ENCODE data around the gene IL17REL.

IL17REL gene

DNA sequence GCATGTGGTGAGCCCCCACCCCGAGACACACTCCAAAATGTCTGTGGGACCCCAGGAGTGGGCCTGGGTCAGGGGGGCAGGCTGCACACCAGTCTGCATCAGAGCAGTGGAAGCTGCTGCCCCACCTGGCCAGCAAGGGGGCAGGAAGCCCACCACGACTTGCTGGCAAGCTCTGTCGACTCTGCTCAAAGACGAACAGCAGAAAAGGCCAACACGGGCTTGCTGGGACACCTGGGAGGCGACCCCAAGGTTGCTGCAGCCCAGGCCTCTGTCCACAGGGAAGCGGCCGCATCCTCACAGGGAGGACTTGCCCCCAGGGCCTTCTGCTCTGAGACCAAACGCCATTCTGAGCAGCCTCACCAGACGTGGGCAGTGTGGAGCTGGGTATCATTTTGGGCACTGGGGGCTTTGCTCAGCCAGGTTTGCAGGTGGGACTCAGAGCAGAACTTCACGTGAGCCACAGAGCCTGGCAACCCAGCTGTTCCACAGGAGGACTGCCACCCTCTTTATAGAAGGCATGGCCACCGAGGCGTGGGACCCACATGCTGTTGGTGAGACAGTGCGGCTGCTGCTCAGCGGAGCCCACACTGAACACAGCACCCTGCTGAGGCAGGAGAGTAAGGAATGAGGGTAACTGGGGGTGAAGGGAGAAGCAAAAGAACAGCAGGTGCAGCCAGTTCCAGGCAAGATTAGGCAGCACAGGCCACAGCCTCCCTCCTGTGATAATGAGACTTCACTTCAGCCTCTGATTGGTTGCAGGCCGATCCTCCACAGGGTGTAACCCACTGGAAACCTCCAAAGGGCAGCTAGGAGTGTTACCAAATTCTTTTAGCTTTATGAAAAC, 11.0 kb downstream of the IL17REL start:
- DNase-seq = no peak

DNA sequence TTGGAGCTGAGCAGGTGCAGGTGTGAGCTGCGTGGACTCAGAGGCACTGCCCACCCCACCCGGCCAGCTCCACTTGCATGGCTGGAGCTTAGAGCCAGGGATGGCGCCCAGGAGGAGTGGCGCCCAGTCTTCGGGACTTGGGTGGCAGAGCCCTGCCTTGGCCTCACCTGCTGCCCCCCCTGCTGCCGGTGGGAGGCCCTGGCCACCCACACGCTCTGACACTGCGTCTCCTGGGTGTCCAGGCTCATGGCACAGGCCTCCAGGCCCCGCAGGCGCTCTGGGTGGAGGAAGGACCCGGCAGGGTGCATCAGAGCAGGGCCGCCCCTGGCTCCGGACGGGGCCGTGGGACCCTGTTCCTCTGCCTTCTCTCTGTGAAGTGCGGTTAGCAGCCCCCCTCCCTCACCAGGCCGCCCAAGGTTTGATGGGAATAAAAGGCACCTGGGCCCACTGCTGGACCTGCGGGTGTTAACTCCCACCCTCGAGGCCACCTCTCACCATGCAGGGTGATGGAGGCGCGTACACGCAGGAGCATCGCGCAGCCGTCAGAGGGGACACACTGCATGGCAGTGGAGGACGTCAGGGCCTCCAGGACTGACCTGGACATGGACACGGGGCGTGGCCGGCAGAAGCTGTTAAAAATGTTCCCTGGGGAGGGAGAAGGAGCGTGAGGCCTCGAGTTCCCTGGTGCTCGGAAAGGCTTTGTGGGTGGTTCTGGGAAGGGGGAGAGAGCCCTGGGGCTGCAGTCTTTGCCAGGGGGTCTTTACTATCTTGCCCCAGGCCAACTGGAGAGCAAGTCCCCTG, 11.8 kb downstream of the IL17REL start:
- DNase-seq = no peak

DNA sequence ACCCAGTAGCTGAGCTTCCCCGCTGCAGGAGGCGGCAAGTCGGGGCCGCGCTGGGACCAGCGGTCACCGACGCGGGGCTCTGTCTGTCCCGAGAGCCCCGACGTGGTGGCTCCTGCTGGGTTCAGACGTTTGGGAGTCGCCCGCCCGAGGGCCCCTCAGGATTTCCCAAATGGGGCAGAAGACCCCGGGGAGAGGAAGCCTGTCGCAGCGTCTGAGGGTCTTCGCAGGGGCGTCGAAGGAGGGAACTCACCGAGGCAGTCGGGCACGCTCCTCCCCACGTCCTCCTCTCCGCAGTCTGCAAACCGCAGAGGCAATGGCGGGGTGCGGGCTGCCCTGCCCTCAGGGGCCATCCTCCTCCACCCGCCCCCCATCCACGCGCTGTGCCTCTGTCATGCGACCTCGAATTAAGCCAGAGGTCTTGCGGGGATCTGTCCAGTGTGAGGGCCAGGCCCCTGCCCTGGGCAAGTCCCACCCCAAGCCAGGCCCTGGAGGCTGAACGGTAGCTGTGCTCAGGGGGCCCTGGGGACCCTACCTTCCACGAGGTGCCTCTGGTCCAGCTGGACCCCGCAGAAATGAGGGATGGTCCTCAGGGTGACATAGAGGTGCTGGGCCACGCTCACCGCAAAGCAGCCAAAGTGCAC, 12.5 kb downstream of the IL17REL start:
- DNase-seq = peak in 1 of 2 experiments; percentile 45

- peak; percentile 41 to 46 for DNase-seq
Measured at GRCh38 chr22:49999063-49999945, 13.3 kb downstream of the IL17REL start.

GRCh38 chr22:49998718-49999062, 13.9 kb downstream of the IL17REL start:
- peak in 1 of 2 experiments; percentile 16 for DNase-seq

DNA sequence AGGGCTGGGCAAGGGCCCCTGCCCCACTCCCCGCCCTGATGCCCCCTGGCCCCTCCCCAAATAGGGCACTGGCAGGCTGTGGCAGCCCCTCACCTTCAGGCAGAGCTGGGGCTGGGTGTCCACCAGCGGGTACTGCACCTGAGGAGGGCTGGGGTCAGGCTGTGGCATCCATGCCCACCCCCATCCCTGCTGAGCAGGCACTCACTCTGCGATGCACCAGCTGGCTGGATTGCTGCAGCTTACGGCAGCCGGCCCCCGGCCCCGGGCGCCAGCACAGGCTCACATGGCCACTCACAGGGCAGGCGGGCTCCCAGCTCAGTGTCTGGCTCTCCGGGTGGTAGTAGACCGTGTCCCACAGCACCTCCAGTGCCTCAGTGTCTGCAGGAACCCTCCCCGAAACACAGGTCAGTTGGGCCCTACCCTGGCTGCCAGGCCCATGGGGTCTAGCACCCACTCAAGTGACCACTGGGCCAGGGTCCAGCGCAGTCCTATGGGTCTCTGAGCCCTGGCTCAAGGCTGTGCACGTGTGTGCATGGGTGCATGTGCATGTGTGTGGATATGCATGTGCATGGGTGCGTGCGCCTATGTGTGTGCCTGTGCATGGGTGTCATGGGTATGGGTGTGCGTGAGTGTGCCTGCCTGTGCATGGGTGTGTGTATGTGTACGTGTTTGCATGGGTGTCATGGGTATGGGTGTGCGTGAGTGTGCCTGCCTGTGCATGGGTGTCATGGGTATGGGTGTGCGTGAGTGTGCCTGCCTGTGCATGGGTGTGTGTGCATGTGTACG, 14.4 kb downstream of the IL17REL start:
- peak in 1 of 2 experiments; percentile 21 for DNase-seq

DNA sequence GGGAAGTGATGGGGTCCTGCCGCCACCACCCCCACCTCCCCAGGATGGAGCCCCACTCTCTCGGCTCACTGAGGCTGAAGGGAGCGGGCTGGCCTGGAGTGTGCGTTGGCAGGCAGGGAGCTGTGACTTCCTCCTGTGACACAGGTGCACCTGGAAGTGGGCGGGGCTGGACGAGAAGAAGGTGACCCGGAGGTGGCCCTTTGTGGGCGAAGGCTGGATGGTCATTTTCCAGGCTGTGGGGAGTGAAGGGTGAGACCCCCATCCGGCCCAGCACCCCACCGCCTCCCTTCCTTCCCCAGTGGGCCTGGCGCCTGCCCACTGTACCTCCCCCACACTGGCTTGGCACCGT, 15.3 kb downstream of the IL17REL start:
- DNase-seq = peak in 1 of 2 experiments; percentile 17

DNA sequence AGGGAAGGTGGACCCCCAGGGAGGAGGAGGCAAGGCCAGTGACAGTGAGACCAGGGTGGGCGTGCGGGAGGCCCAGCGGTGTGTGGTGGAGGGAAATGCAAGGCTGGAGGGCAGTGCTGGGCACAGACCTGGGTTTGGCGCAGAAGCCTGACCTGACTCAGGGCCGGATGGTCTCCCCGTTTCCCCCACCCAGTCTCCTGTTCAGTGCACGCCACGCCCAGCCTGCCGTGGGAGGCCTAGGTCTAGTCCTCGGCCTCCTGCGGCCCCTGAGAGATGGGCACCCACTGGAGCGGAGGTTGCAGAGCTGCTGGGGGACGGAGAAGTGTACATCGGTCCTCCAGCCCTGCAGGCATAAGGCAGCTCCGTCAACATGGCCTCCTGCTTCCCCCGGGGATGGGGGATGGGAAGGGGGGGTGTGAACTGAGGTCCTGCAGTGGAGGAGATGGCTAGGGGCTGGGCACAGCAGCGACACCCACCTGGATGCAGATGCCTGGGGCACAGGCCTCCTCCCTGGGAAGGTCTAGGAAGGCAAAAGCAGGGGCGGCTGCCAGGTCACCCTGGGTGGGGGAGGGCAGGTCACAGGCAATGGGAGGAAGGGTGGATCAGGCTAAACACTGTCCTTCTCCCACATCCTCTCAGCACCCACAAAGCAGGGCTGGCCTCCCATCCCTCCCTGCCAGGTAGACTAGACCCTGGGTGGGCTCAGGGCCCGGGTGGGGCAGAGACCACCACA, 15.9 kb downstream of the IL17REL start:
- peak in 1 of 2 experiments; percentile 16 for DNase-seq

DNA sequence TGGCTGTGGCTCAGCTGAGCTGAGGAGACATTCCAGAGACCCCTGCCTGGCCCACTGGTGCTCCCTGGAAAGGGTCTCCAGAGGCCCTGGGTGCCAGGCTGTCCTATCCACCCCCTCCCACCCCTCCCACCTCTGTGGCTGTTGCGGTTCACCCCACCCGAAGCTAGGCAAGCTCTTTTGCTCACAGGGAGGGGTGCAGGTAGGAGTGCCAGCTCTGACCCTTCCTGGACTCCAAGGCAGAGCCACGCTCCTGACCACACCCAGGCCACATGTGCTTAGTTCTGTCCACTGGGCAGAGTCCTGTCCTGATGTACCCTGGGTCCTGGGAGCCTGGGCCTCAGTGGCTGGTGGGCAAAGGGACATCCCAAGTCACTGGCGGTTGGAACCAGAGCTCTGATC, 16.4 kb downstream of the IL17REL start:
- DNase-seq = peak in 1 of 2 experiments; percentile 15

- no peak for DNase-seq
Measured at GRCh38 chr22:49995361-49996118, 17.0 kb downstream of the IL17REL start.

- no peak for DNase-seq
Measured at GRCh38 chr22:49995041-49995360, 17.6 kb downstream of the IL17REL start.

GRCh38 chr22:49994361-49995040, 18.1 kb downstream of the IL17REL start:
- peak in 1 of 2 experiments; percentile 16 for DNase-seq

- no peak for DNase-seq
Measured at GRCh38 chr22:49993649-49994360, 18.8 kb downstream of the IL17REL start.

DNA sequence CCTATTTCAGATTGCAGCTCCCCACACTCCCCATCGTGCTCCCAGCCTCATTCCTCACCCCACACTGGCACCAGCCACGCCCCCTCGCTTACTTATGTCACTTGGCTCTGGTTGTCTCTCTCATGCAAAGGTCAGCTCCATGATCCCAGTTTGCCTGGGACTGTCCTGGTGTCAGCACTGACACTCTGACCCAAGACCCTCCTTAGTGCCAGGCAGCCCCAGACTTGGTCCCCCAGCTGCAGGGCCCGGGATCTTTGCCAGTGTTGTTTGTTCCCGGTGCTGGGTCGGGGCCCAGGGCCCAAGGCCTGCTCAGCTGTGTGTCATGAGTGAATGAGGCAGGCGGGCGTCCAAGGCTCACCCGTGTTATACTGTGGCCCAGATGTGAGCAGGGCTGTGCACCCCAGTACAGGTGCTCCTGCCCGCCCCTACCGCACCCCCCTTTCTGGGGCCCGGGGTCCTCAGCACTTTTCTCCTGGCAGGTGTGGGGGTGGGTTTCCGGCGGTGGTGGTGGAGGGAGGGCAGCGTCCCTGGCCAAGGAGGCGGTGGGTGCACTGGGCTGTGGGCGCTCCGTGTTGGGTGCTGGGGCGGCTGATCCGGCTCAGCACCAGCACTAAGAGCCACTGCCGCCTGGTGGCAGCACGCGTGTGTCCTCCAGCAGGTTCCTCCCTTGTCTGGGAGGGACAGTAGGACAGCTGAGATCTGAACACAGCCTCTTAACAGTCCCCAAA, 19.5 kb downstream of the IL17REL start:
- DNase-seq = peak; percentile 77 to 84

GRCh38 chr22:49991907-49992533, 20.5 kb downstream of the IL17REL start:
- peak in 1 of 2 experiments; percentile 10 for DNase-seq

DNA sequence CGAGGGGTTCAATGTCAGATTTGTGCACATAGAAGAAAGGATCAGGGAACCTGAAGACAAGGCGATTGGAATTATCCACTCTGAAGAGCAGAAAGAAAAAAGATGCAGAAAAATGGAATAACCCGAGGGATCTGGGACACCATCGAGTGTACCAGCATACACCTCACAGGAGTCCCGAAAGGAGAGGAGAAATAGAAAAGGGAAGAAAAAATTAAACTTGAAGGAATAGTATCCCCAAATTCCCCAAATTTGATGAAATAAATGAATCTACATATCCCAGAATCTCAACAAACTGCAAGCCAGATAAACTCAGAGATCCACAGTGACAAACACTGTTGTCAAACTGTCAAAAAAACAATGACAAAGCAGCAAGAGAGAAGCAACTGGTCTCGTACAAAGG, 21.4 kb downstream of the IL17REL start:
- no peak for DNase-seq

DNA sequence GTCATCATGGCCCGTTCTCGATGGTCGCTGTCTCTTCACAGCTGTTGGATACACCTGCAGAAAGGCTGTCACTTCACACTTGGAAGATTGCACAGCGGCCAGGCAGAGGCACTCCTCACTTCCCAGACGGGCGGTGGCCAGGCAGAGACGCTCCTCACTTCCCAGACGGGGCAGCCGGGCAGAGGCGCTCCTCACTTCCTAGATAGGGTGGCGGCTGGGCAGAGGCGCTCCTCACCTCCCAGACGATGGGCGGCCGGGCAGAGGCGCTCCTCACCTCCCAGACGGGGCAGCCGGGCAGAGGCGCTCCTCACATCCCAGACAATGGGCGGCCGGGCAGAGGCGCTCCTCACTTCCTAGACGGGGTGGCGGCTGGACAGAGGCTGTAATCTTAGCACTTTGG, 22.7 kb downstream of the IL17REL start:
- peak in 1 of 2 experiments; percentile 10 for DNase-seq

DNA sequence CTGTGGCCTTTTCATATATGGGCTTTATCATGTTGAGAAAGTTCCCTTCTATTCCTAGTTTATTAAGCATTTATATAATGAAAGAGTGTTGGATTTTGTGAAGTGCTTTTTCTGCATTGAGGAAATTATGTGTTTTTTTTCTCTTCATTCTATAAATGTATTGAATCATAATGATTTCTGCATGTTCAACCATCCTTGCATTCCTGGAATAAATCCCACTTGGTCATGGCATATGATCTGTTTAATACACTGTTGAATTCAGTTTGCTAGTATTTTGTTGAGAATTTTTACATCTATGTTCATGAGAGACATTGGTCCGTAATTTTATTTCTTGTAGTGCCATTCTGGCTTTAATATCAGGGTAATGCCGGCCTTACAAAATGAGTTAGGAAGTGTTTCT, 26.2 kb downstream of the IL17REL start:
- no peak for DNase-seq

Data from activated T-cell treated with anti-CD3 and anti-CD28 coated beads, Interleukin-2, amount 50 U/mL, for 48 hours (primary cell).